GM23338 (cell line): Measurements from ENCODE around the gene ARHGEF11. TPM values are rescaled to one million over a fixed set of nuclear protein-coding genes. Genes with fewer than 3 reads are reported as not detected.
"Not testable (repeated sequence)": the region's sequence is repeated elsewhere in the genome, so short reads cannot be mapped to it uniquely, and the experiment has no call there.

ENCODE experiments used
- ATAC-seq: fragments of 200-7000 bp; cut with Tn5 transposase; 3 replicates; pipeline ENCODE4 v1.9.1; 2020
- DNase-seq: peaks from one replicate; pipeline ENCODE4 v3.0.0-alpha.2; 2015; ENCODE audit warnings: low spot score
- H2AFZ ChIP-seq: fragments of 200-600 bp; sonication (generic); 2 replicates; pipeline ENCODE4 v1.8.0; 2016; ENCODE audit warnings: antibody characterized with exemption, mild to moderate bottlenecking, moderate library complexity
- H3F3A ChIP-seq: fragments of 200-600 bp; sonication (generic); replicated peaks from 2 replicates; pipeline ENCODE4 v1.8.0; 2017; ENCODE audit warnings: antibody characterized with exemption, mixed run types, low read depth
- H3K27ac ChIP-seq: fragments of 200-600 bp; sonication (generic); 2 replicates; pipeline ENCODE4 v1.6.1; 2016; ENCODE audit warnings: low read depth
- H3K27me3 ChIP-seq: fragments of 200-600 bp; sonication (generic); 2 replicates; pipeline ENCODE4 v1.8.0; 2016; ENCODE audit warnings: mild to moderate bottlenecking, mixed run types, moderate library complexity; ENCODE audit not compliant: insufficient read depth
- H3K36me3 ChIP-seq: fragments of 200-600 bp; sonication (generic); 2 replicates; pipeline ENCODE4 v1.8.0; 2016; ENCODE audit warnings: mild to moderate bottlenecking; ENCODE audit not compliant: insufficient read depth
- H3K4me1 ChIP-seq: fragments of 200-600 bp; sonication (generic); 2 replicates; pipeline ENCODE4 v1.8.0; 2016; ENCODE audit warnings: mild to moderate bottlenecking, moderate library complexity; ENCODE audit not compliant: insufficient read depth
- H3K4me2 ChIP-seq: fragments of 200-600 bp; sonication (generic); 2 replicates; pipeline ENCODE4 v1.7.1; 2017; ENCODE audit warnings: mixed run types
- H3K4me3 ChIP-seq: fragments of 200-600 bp; sonication (generic); 2 replicates; pipeline ENCODE4 v1.6.1; 2016; ENCODE audit warnings: mixed run types
- H3K79me2 ChIP-seq: fragments of 200-600 bp; sonication (generic); replicated peaks from 2 replicates; pipeline ENCODE4 v1.8.0; 2017; ENCODE audit warnings: mild to moderate bottlenecking; ENCODE audit not compliant: insufficient read depth
- H3K9me2 ChIP-seq: fragments of 200-600 bp; sonication (generic); 2 replicates; pipeline ENCODE4 v1.8.0; 2017; ENCODE audit not compliant: insufficient read depth
- H4K20me1 ChIP-seq: fragments of 200-600 bp; sonication (generic); replicated peaks from 2 replicates; pipeline ENCODE4 v1.8.0; 2017; ENCODE audit warnings: mild to moderate bottlenecking; ENCODE audit not compliant: insufficient read depth
- H3K27ac Mint-ChIP-seq: 2 replicates; pipeline ENCODE4 v1.8.0; 2020; ENCODE audit warnings: inconsistent platforms, mild to moderate bottlenecking, moderate library complexity, mixed read lengths
- H3K27me3 Mint-ChIP-seq: 3 replicates; pipeline ENCODE4 v1.8.0; 2022; ENCODE audit warnings: low read depth, mild to moderate bottlenecking, moderate library complexity, mixed read lengths, inconsistent platforms; ENCODE audit not compliant: insufficient read depth, poor library complexity
- H3K36me3 Mint-ChIP-seq: 3 replicates; pipeline ENCODE4 v1.8.0; 2021; ENCODE audit warnings: low read depth, mild to moderate bottlenecking, inconsistent platforms, moderate library complexity, mixed read lengths
- H3K4me1 Mint-ChIP-seq: 3 replicates; pipeline ENCODE4 v1.8.0; 2020; ENCODE audit warnings: mild to moderate bottlenecking, inconsistent platforms, mixed read lengths
- H3K4me3 Mint-ChIP-seq: 3 replicates; pipeline ENCODE4 v1.8.0; 2021; ENCODE audit warnings: moderate library complexity, mild to moderate bottlenecking, inconsistent platforms, mixed read lengths
- H3K9me3 Mint-ChIP-seq: 3 replicates; pipeline ENCODE4 v1.8.0; 2020; ENCODE audit warnings: moderate library complexity, mild to moderate bottlenecking, inconsistent platforms, mixed read lengths
- CREB1 ChIP-seq: fragments of 250-450 bp; sonication (Bioruptor Pico); IDR thresholded peaks from 2 replicates; pipeline ENCODE4 v1.5.0; 2020; ENCODE audit warnings: low read depth, mild to moderate bottlenecking, moderate library complexity
- CTCF ChIP-seq, 2 experiments: fragments of 200-600 bp in 1 of 2; sonication (generic) in 1 of 2; conservative IDR thresholded peaks; 2 replicates each; pipeline versions ENCODE4 v1.5.1 to v1.6.1; 2016 to 2017; ENCODE audit warnings: antibody characterized with exemption in 2 of 2, low read depth in 2 of 2, mild to moderate bottlenecking in 2 of 2, moderate library complexity in 1 of 2
- EZH2 ChIP-seq: fragments of 200-600 bp; sonication (generic); IDR thresholded peaks from one replicate; pipeline ENCODE4 v1.8.0; 2017; ENCODE audit warnings: antibody characterized with exemption, mild to moderate bottlenecking, low read depth; ENCODE audit not compliant: unreplicated experiment
- EZH2phosphoT487 ChIP-seq: fragments of 200-600 bp; sonication (generic); IDR thresholded peaks from one replicate; pipeline ENCODE4 v1.8.1; 2018; ENCODE audit warnings: antibody characterized with exemption; ENCODE audit not compliant: unreplicated experiment
- NANOG ChIP-seq: IDR thresholded peaks from 2 replicates; pipeline ENCODE4 v1.6.1; 2016; ENCODE audit warnings: antibody characterized with exemption, borderline replicate concordance
- STAT1 ChIP-seq: IDR thresholded peaks from one replicate; pipeline ENCODE4 v1.6.1; 2016; ENCODE audit warnings: antibody characterized with exemption; ENCODE audit not compliant: unreplicated experiment
- ZNF331 ChIP-seq: fragments of 250-450 bp; sonication (Bioruptor Pico); IDR thresholded peaks from 2 replicates; pipeline ENCODE4 v1.5.0; 2020; ENCODE audit warnings: low read depth, mild to moderate bottlenecking, moderate library complexity
- ZNF462 ChIP-seq: fragments of 250-450 bp; sonication (Bioruptor Pico); IDR thresholded peaks from 2 replicates; pipeline ENCODE4 v1.5.0; 2020; ENCODE audit warnings: mild to moderate bottlenecking, moderate library complexity
- polyA plus RNA-seq: library from polyadenylated mRNA; unstranded; fragments of >200 nt; fragmentation: Nextera tagmentation; extraction: Ambion mirVana; gene quantifications from 2 replicates; pipeline ENCODE4 v1.2.1, GENCODE V29; 2016
- total RNA-seq: library from RNA; depleted of rRNA; stranded (reverse); fragments of >200 nt; shearing (Covaris generic); gene quantifications from 2 replicates; pipeline ENCODE4 v1.2.3, GENCODE V29; 2014
- TF ChIP-seq, protein P1 (sequence below): IDR thresholded peaks from 2 replicates; pipeline ENCODE4 v1.6.1; 2016; ENCODE audit warnings: antibody characterized with exemption
- TF ChIP-seq, protein P2 (sequence below): IDR thresholded peaks from one replicate; pipeline ENCODE4 v1.6.1; 2018; ENCODE audit warnings: antibody characterized with exemption; ENCODE audit not compliant: unreplicated experiment

Gene ARHGEF11
- total and polyA plus RNA-seq, 2 experiments from 2014 or later = 12.3 to 33.7 TPM

GRCh38 chr1:157059241-157059640, 13.7 kb upstream of the ARHGEF11 start:
- not testable (repeated sequence) for ATAC-seq

GRCh38 chr1:157056269-157056668, 10.7 kb upstream of the ARHGEF11 start:
- no peaks in the 10 kb centered on the region for H3K4me1 Mint-ChIP-seq
- TF ChIP-seq, protein P1, sequence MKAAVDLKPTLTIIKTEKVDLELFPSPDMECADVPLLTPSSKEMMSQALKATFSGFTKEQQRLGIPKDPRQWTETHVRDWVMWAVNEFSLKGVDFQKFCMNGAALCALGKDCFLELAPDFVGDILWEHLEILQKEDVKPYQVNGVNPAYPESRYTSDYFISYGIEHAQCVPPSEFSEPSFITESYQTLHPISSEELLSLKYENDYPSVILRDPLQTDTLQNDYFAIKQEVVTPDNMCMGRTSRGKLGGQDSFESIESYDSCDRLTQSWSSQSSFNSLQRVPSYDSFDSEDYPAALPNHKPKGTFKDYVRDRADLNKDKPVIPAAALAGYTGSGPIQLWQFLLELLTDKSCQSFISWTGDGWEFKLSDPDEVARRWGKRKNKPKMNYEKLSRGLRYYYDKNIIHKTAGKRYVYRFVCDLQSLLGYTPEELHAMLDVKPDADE = no peak
- TF ChIP-seq EZH2phosphoT487 (no peak), NANOG (no peak), ZNF331 (CRISPR knock-in tag) (no peak), STAT1 (no peak), EZH2 (no peak), ZNF462 (CRISPR knock-in tag) (no peak), CTCF (conservative IDR thresholded peaks at IDR 0.05; ENCODE audit: low read depth in 2 of 2) (no peak), CREB1 (CRISPR knock-in tag) (no peak)
- TF ChIP-seq, protein P2, sequence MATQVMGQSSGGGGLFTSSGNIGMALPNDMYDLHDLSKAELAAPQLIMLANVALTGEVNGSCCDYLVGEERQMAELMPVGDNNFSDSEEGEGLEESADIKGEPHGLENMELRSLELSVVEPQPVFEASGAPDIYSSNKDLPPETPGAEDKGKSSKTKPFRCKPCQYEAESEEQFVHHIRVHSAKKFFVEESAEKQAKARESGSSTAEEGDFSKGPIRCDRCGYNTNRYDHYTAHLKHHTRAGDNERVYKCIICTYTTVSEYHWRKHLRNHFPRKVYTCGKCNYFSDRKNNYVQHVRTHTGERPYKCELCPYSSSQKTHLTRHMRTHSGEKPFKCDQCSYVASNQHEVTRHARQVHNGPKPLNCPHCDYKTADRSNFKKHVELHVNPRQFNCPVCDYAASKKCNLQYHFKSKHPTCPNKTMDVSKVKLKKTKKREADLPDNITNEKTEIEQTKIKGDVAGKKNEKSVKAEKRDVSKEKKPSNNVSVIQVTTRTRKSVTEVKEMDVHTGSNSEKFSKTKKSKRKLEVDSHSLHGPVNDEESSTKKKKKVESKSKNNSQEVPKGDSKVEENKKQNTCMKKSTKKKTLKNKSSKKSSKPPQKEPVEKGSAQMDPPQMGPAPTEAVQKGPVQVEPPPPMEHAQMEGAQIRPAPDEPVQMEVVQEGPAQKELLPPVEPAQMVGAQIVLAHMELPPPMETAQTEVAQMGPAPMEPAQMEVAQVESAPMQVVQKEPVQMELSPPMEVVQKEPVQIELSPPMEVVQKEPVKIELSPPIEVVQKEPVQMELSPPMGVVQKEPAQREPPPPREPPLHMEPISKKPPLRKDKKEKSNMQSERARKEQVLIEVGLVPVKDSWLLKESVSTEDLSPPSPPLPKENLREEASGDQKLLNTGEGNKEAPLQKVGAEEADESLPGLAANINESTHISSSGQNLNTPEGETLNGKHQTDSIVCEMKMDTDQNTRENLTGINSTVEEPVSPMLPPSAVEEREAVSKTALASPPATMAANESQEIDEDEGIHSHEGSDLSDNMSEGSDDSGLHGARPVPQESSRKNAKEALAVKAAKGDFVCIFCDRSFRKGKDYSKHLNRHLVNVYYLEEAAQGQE = no peak

More at GRCh38 chr1:157059241-157059640, 13.7 kb upstream of the ARHGEF11 start:
- H4K20me1 ChIP-seq, H3K4me1 ChIP-seq, H3K79me2 ChIP-seq, H3K27me3 Mint-ChIP-seq, H3F3A ChIP-seq, H3K36me3 ChIP-seq, H3K4me2 ChIP-seq, H3K4me3 ChIP-seq, H3K36me3 Mint-ChIP-seq, H3K27ac Mint-ChIP-seq, H3K9me3 Mint-ChIP-seq, H3K27ac ChIP-seq, DNase-seq, H3K9me2 ChIP-seq, H3K27me3 ChIP-seq, H3K4me3 Mint-ChIP-seq, H3K4me1 Mint-ChIP-seq: not testable (repeated sequence)
- H2AFZ ChIP-seq = peak overlapping the region; percentile 28; the same call in 1 of the 2 replicates

More at GRCh38 chr1:157056269-157056668, 10.7 kb upstream of the ARHGEF11 start:
- DNase-seq = no peak
- H2AFZ ChIP-seq = no peak overlapping the region
- H3K79me2 ChIP-seq = no peaks in the 10 kb centered on the region
- H3K4me3 ChIP-seq = no peak overlapping the region
- Mint-ChIP-seq H3K9me3 (peaks cover 10% of the 10 kb centered on the region; the same call in 2 of the 3 replicates), H3K27me3 (peaks cover 6% of the 10 kb centered on the region), H3K36me3 (no peaks in the 10 kb centered on the region), H3K4me3 (no peak overlapping the region), H3K27ac (no peak overlapping the region)
- ATAC-seq = no peak
- H3K4me2 ChIP-seq = no peak overlapping the region
- H3K27ac ChIP-seq = no peak overlapping the region
- H3K27me3 ChIP-seq = no peaks in the 10 kb centered on the region
- H3K9me2 ChIP-seq = no peaks in the 10 kb centered on the region
- H3K4me1 ChIP-seq = no peaks in the 10 kb centered on the region
- no peaks in the 10 kb centered on the region for H3K36me3 ChIP-seq
- H4K20me1 ChIP-seq = no peaks in the 10 kb centered on the region
- H3F3A ChIP-seq = no peaks in the 10 kb centered on the region
